Measurements from ENCODE around the gene ARHGEF28.

The ARHGEF28 gene

GRCh38 chr5:73625944-73626811, at the start of gene ARHGEF28:
Gene ARHGEF28 (plus strand): TSS chr5:73626196. CDS start chr5:73684852, 58,656 bp downstream.
- DNase-seq (ENCODE audit: low read depth): peak; percentile 2

GRCh38 chr5:73582285-73583145, 43.5 kb upstream of the ARHGEF28 start:
- no peak for DNase-seq (ENCODE audit: low read depth)

GRCh38 chr5:73587923-73588322, 38.1 kb upstream of the ARHGEF28 start:
- DNase-seq (ENCODE audit: low read depth): no peak

GRCh38 chr5:73591102-73591695, 34.8 kb upstream of the ARHGEF28 start:
- peak; percentile 33 for DNase-seq (ENCODE audit: low read depth)

- DNase-seq (ENCODE audit: low read depth): no peak
These were observed 34.1 kb upstream of the ARHGEF28 start for GRCh38 chr5:73591698-73592501.

- DNase-seq (ENCODE audit: low read depth): no peak
These were observed 33.4 kb upstream of the ARHGEF28 start for GRCh38 chr5:73592551-73592950.

GRCh38 chr5:73596705-73597328, 29.2 kb upstream of the ARHGEF28 start:
- DNase-seq (ENCODE audit: low read depth): no peak

GRCh38 chr5:73599380-73599779, 26.6 kb upstream of the ARHGEF28 start:
- no peak for DNase-seq (ENCODE audit: low read depth)

GRCh38 chr5:73603998-73604397, 22.0 kb upstream of the ARHGEF28 start:
- DNase-seq (ENCODE audit: low read depth): no peak

- no peak for DNase-seq (ENCODE audit: low read depth)
These were observed 20.5 kb upstream of the ARHGEF28 start for GRCh38 chr5:73605223-73606087.

- no peak for DNase-seq (ENCODE audit: low read depth)
These were observed 19.7 kb upstream of the ARHGEF28 start for GRCh38 chr5:73606206-73606753.

GRCh38 chr5:73607228-73607627, 18.8 kb upstream of the ARHGEF28 start:
- no peak for DNase-seq (ENCODE audit: low read depth)

GRCh38 chr5:73612799-73613198, 13.2 kb upstream of the ARHGEF28 start:
- DNase-seq (ENCODE audit: low read depth): no peak

- no peak for DNase-seq (ENCODE audit: low read depth)
These were observed 10.9 kb upstream of the ARHGEF28 start for GRCh38 chr5:73615085-73615484.

GRCh38 chr5:73615947-73616346, 10.0 kb upstream of the ARHGEF28 start:
- DNase-seq (ENCODE audit: low read depth): no peak

GRCh38 chr5:73617510-73618279, 8.3 kb upstream of the ARHGEF28 start:
- no peak for DNase-seq (ENCODE audit: low read depth)

GRCh38 chr5:73619606-73620333, 6.2 kb upstream of the ARHGEF28 start:
- DNase-seq (ENCODE audit: low read depth): no peak

GRCh38 chr5:73620334-73620687, 5.7 kb upstream of the ARHGEF28 start:
- DNase-seq (ENCODE audit: low read depth): no peak

- no peak for DNase-seq (ENCODE audit: low read depth)
These were observed 2.9 kb upstream of the ARHGEF28 start for GRCh38 chr5:73623060-73623459.

All from stimulated activated CD8-positive, alpha-beta memory T cell treated with anti-CD3 and anti-CD28 coated beads, Interleukin-12 subunit alpha, Interleukin-12 subunit beta, amount 100 ng/mL, for 1 hour (primary cell).